ENCODE results near the gene BEND6.
A peak's percentile ranks its signal among the peaks of the same experiment; 100 is the strongest.
"Not testable (repeated sequence)": the region's sequence is repeated elsewhere in the genome, so short reads cannot be mapped to it uniquely, and the experiment has no call there.

Gene BEND6

GRCh38 chr6:57026001-57026400, 71.1 kb downstream of the BEND6 start:
- no peaks in the 10 kb centered on the region for H3K27me3 ChIP-seq (ENCODE audit: control insufficient read depth, insufficient read depth, low read length)
- H3K36me3 ChIP-seq (ENCODE audit: control insufficient read depth, insufficient read depth, low read length), result no peaks in the 10 kb centered on the region
- H3K9ac ChIP-seq (ENCODE audit: low read length), result no peak overlapping the region
- H3K4me1 ChIP-seq (ENCODE audit: control insufficient read depth, insufficient read depth, low read length), result no peaks in the 10 kb centered on the region
- no peak overlapping the region for H3K27ac ChIP-seq (ENCODE audit: low read depth, low read length)
- H3K4me3 ChIP-seq (ENCODE audit: low read length), result no peak overlapping the region

- Histone ChIP-seq H3K4me3 (ENCODE audit: low read length) (no peak overlapping the region), H3K27ac (ENCODE audit: low read depth, low read length) (no peak overlapping the region), H3K27me3 (ENCODE audit: control insufficient read depth, insufficient read depth, low read length) (no peaks in the 10 kb centered on the region), H3K36me3 (ENCODE audit: control insufficient read depth, insufficient read depth, low read length) (no peaks in the 10 kb centered on the region), H3K9ac (ENCODE audit: low read length) (no peak overlapping the region), H3K4me1 (ENCODE audit: control insufficient read depth, insufficient read depth, low read length) (no peaks in the 10 kb centered on the region)
These were observed 72.4 kb downstream of the BEND6 start for GRCh38 chr6:57027301-57027700.

- Histone ChIP-seq H3K36me3 (ENCODE audit: control insufficient read depth, insufficient read depth, low read length) (no peaks in the 10 kb centered on the region), H3K27ac (ENCODE audit: low read depth, low read length) (no peak overlapping the region), H3K9ac (ENCODE audit: low read length) (no peak overlapping the region), H3K4me1 (ENCODE audit: control insufficient read depth, insufficient read depth, low read length) (no peaks in the 10 kb centered on the region), H3K27me3 (ENCODE audit: control insufficient read depth, insufficient read depth, low read length) (no peaks in the 10 kb centered on the region), H3K4me3 (ENCODE audit: low read length) (no peak overlapping the region)
These were observed 74.3 kb downstream of the BEND6 start for GRCh38 chr6:57029213-57029612.

- Histone ChIP-seq H3K9ac (ENCODE audit: low read length) (no peak overlapping the region), H3K4me3 (ENCODE audit: low read length) (no peak overlapping the region), H3K27ac (ENCODE audit: low read depth, low read length) (no peak overlapping the region), H3K27me3 (ENCODE audit: control insufficient read depth, insufficient read depth, low read length) (no peaks in the 10 kb centered on the region), H3K4me1 (ENCODE audit: control insufficient read depth, insufficient read depth, low read length) (no peaks in the 10 kb centered on the region), H3K36me3 (ENCODE audit: control insufficient read depth, insufficient read depth, low read length) (no peaks in the 10 kb centered on the region)
These were observed 78.3 kb downstream of the BEND6 start for GRCh38 chr6:57033228-57033627.

- Histone ChIP-seq H3K4me3 (ENCODE audit: low read length) (no peak overlapping the region), H3K9ac (ENCODE audit: low read length) (no peak overlapping the region), H3K27ac (ENCODE audit: low read depth, low read length) (no peak overlapping the region), H3K36me3 (ENCODE audit: control insufficient read depth, insufficient read depth, low read length) (no peaks in the 10 kb centered on the region), H3K4me1 (ENCODE audit: control insufficient read depth, insufficient read depth, low read length) (no peaks in the 10 kb centered on the region), H3K27me3 (ENCODE audit: control insufficient read depth, insufficient read depth, low read length) (no peaks in the 10 kb centered on the region)
These were observed 80.6 kb downstream of the BEND6 start for GRCh38 chr6:57035549-57035948.

DNA sequence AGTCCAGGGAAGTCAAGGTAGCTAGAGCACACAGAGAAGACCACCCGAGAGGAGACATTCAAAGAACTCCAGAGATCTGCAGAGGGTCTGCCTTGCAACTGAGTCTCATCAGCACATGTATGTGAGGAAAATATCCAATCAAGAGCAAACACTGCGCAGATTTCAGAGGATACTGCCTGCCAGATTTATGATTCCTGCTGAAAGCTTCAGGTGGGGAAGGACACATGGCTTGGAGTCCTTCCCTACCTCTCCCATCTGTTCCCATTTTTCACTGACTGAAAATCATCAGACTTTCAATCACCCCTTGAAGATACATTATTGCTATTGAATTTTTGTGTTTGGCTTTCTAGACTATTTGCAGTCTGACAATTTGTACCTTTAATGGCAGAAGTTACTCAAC, 84.0 kb downstream of the BEND6 start:
- Histone ChIP-seq H3K36me3 (ENCODE audit: control insufficient read depth, insufficient read depth, low read length) (no peaks in the 10 kb centered on the region), H3K4me1 (ENCODE audit: control insufficient read depth, insufficient read depth, low read length) (no peaks in the 10 kb centered on the region), H3K27me3 (ENCODE audit: control insufficient read depth, insufficient read depth, low read length) (no peaks in the 10 kb centered on the region), H3K27ac (ENCODE audit: low read depth, low read length) (no peak overlapping the region), H3K9ac (ENCODE audit: low read length) (no peak overlapping the region), H3K4me3 (ENCODE audit: low read length) (no peak overlapping the region)

DNA sequence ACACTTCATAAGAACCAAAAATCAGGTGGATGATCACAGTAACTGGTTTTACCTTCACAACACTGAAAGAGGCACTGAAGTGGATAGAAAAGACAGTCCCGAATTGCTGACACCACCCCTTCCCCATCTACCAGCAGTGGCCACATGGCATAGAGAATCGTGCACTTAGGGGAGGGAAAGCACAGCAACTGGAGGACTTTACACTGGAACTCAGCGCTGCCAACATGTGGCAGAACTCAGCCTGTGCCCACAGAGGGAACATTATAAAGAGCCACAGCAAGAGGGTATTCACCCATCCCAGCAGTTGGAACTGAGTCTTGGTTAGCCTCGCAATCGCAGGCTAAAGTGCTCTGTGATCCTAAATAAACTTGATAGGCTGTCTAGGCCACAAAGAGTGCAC, 85.1 kb downstream of the BEND6 start:
- no peaks in the 10 kb centered on the region for H3K4me1 ChIP-seq (ENCODE audit: control insufficient read depth, insufficient read depth, low read length)
- no peaks in the 10 kb centered on the region for H3K27me3 ChIP-seq (ENCODE audit: control insufficient read depth, insufficient read depth, low read length)
- H3K36me3 ChIP-seq (ENCODE audit: control insufficient read depth, insufficient read depth, low read length), result no peaks in the 10 kb centered on the region
- no peak overlapping the region for H3K27ac ChIP-seq (ENCODE audit: low read depth, low read length)
- H3K4me3 ChIP-seq (ENCODE audit: low read length), result no peak overlapping the region
- H3K9ac ChIP-seq (ENCODE audit: low read length), result no peak overlapping the region

DNA sequence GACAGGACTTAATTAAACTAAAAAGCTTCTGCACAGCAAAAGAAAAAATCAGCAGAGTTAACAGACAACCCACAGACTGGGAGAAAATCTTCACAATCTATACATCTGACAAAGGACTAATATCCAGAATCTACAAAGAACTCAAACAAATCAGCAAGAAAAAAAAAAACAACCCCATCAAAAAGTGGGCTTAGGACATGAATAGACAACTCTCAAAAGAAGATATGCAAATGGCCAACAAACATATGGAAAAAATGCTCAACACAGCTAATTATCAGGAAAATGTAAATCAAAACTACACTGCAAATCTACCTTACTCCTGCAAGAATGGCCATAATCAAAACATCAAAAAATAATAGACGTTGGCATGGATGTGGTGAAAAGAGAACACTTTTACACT, 89.2 kb downstream of the BEND6 start:
- H3K4me3 ChIP-seq (ENCODE audit: low read length), result not testable (repeated sequence)

GRCh38 chr6:57044568-57044967, 89.7 kb downstream of the BEND6 start:
- no peaks in the 10 kb centered on the region for H3K27me3 ChIP-seq (ENCODE audit: control insufficient read depth, insufficient read depth, low read length)
- no peak overlapping the region for H3K9ac ChIP-seq (ENCODE audit: low read length)
- no peak overlapping the region for H3K27ac ChIP-seq (ENCODE audit: low read depth, low read length)
- H3K4me3 ChIP-seq (ENCODE audit: low read length), result no peak overlapping the region
- H3K36me3 ChIP-seq (ENCODE audit: control insufficient read depth, insufficient read depth, low read length), result no peaks in the 10 kb centered on the region
- H3K4me1 ChIP-seq (ENCODE audit: control insufficient read depth, insufficient read depth, low read length), result peaks cover 8% of the 10 kb centered on the region

More for the DNA sequence above, 89.2 kb downstream of the BEND6 start:
- not testable (repeated sequence) for H3K27me3 ChIP-seq (ENCODE audit: control insufficient read depth, insufficient read depth, low read length); H3K27ac ChIP-seq (ENCODE audit: low read depth, low read length); H3K36me3 ChIP-seq (ENCODE audit: control insufficient read depth, insufficient read depth, low read length); H3K9ac ChIP-seq (ENCODE audit: low read length); H3K4me1 ChIP-seq (ENCODE audit: control insufficient read depth, insufficient read depth, low read length)

DNA sequence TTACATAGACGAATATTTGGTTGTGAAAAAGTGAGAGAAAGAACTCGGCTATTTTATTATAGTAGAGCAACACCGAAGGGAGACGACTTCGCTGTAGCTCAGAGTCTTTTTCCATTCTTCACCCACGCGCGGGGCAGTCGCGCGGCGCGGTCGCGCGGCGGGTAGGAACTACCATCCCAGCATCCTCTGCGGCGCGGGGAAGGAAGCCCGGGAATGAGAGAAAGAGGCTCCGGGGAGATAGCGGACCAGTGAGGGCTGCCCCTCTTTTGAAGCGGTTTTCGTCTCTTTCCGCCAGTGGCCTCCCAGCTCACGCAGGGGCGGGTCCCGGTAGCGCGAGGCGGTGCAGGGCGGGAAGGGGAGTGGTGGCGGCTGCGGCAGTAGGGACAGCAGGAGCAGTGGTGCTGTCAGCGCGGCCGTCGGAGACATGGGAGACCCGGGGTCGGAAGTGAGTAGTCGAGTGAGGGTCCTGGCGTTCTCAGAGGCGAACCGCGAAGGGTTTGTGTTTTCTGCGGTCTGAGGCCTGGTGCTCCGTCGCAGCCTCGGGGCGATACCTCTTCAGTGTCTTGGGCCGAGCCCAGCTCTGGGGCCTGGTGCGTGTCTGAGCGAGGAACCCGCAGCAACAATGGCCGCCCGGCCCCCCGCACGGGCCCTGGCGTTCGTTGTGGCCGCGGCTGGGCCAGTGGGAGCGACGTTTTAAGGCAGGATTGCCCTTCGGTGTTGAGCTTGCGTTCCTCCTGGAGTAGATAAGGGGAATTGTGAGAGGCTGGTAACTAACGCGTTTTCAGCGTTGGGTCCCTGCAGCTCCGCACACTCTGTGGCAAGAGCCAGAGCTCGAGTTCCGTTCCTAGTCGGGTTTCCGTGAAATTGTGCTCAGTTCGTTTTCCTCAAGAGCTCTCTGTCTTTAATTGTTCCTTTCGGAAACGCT, 91.7 kb downstream of the BEND6 start, which contains the start of gene KIAA1586:
TSS of gene KIAA1586 (plus strand) at position 362 of the 925 bp plus-strand sequence. CDS start at position 425, 63 bp downstream.
- H3K27me3 ChIP-seq (ENCODE audit: control insufficient read depth, insufficient read depth, low read length); H3K36me3 ChIP-seq (ENCODE audit: control insufficient read depth, insufficient read depth, low read length); H3K4me1 ChIP-seq (ENCODE audit: control insufficient read depth, insufficient read depth, low read length); H3K9ac ChIP-seq (ENCODE audit: low read length): not testable (repeated sequence)
- peak within 1 kb of the TSS; percentile 66 for H3K27ac ChIP-seq (ENCODE audit: low read depth, low read length)
- H3K4me3 ChIP-seq (ENCODE audit: low read length), result peak within 1 kb of the TSS; percentile 70

- H3K27me3 ChIP-seq (ENCODE audit: control insufficient read depth, insufficient read depth, low read length); H3K4me1 ChIP-seq (ENCODE audit: control insufficient read depth, insufficient read depth, low read length); H3K27ac ChIP-seq (ENCODE audit: low read depth, low read length); H3K4me3 ChIP-seq (ENCODE audit: low read length); H3K9ac ChIP-seq (ENCODE audit: low read length); H3K36me3 ChIP-seq (ENCODE audit: control insufficient read depth, insufficient read depth, low read length): not testable (repeated sequence)
These were observed 92.3 kb downstream of the BEND6 start for GRCh38 chr6:57047257-57047585.

DNA sequence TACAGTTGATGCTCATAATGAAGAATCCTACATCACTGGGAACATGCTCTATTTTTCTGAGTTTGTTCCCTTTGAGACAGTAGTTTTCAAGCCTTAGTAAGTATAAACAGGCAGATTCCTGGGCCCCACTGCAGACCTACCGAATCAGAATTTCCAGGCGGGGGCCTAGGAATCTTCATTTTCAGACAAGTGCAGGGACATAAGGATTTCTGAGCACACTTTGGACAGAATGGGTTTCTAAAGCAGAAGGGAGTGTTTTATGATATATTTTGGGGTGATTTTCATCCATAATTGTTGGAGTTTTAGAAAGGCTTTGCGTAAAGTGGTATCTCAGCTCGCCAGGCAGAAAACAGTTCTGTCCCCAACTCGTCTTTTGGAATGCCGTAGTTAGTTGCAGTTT, 93.0 kb downstream of the BEND6 start:
- not testable (repeated sequence) for H3K27me3 ChIP-seq (ENCODE audit: control insufficient read depth, insufficient read depth, low read length); H3K27ac ChIP-seq (ENCODE audit: low read depth, low read length); H3K36me3 ChIP-seq (ENCODE audit: control insufficient read depth, insufficient read depth, low read length); H3K9ac ChIP-seq (ENCODE audit: low read length); H3K4me1 ChIP-seq (ENCODE audit: control insufficient read depth, insufficient read depth, low read length)
- H3K4me3 ChIP-seq (ENCODE audit: low read length), result peak overlapping the region; percentile 8

DNA sequence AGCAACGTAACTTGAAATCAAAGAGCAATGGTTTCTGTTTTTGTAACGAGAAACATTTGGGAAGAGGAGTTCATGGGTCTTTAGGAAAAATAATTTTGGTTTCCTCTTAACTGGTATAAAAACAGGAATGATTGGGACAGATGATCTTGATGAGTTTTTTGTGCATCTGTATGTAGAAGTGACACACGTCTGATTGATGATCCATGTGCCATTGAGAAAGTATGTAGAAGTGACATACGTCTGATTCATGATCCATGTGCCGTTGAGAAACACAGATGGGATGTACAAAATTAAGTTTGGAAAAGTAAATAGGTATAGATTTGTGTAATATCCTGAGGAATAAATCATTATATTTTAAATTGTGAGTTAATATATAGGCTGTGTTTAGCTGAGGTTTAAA, 93.7 kb downstream of the BEND6 start:
- Histone ChIP-seq H3K27ac (ENCODE audit: low read depth, low read length) (no peak overlapping the region), H3K9ac (ENCODE audit: low read length) (no peak overlapping the region), H3K4me1 (ENCODE audit: control insufficient read depth, insufficient read depth, low read length) (peaks cover 8% of the 10 kb centered on the region), H3K4me3 (ENCODE audit: low read length) (no peak overlapping the region), H3K27me3 (ENCODE audit: control insufficient read depth, insufficient read depth, low read length) (no peaks in the 10 kb centered on the region), H3K36me3 (ENCODE audit: control insufficient read depth, insufficient read depth, low read length) (no peaks in the 10 kb centered on the region)

Data from rectal smooth muscle tissue (tissue), 1 donor.